ENCODE data around the gene KCTD18.

The KCTD18 gene

DNA sequence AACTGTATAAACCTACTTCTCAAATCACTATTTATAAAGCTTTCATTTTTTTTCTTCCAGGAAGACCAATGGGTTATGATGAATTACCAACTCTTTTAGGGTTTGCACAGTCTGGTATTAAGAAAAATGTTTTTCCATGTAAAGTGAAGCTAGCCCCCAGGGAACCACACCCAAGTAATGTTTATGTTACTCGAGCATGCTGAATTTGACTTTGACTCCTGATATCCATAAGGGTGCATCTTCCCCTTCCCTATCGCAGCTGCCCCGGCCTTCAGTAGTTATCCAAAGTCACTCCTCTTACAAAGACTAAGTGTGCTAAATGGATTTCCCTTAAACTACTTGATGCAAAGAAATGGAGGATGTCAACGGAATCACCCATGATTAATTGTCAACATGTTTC lies 21.7 kb downstream of the KCTD18 start:
- intact Hi-C loops (cut with DNase I; ENCODE audit: low total_unique reads), result no loop called here
- no peaks in the 10 kb centered on the region for H3K4me1 ChIP-seq

DNA sequence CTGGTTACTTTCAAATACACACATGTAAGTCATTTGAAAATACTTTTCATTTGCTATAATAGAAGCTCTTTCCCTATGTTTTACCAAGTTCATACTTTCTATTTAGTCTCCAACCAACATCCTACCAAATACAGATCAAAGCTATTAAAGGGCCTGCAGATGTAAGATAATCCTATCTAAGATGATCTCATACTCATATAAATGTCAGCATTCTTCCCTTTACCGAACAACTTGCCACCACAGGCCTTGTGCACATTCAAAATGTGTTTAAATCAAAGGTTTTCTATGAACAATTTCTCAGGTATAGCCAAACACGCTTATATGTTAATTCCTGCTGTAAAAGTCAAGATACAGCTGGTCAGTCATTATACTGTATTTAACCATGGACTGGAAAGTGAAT lies 23.3 kb downstream of the KCTD18 start:
- H3K4me1 ChIP-seq, result no peaks in the 10 kb centered on the region
- TF ChIP-seq, protein P1, sequence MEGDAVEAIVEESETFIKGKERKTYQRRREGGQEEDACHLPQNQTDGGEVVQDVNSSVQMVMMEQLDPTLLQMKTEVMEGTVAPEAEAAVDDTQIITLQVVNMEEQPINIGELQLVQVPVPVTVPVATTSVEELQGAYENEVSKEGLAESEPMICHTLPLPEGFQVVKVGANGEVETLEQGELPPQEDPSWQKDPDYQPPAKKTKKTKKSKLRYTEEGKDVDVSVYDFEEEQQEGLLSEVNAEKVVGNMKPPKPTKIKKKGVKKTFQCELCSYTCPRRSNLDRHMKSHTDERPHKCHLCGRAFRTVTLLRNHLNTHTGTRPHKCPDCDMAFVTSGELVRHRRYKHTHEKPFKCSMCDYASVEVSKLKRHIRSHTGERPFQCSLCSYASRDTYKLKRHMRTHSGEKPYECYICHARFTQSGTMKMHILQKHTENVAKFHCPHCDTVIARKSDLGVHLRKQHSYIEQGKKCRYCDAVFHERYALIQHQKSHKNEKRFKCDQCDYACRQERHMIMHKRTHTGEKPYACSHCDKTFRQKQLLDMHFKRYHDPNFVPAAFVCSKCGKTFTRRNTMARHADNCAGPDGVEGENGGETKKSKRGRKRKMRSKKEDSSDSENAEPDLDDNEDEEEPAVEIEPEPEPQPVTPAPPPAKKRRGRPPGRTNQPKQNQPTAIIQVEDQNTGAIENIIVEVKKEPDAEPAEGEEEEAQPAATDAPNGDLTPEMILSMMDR (IDR thresholded peaks at IDR 0.05), result no peak
- peaks cover 22 to 30% (median 22%) of the 10 kb centered on the region in 3 donors for H3K36me3 ChIP-seq
- H3K4me3 ChIP-seq, result no peak overlapping the region
- H3K9me3 ChIP-seq, result no peaks in the 10 kb centered on the region
- DNase-seq, result no peak
- no peak overlapping the region for H3K27ac ChIP-seq
- no peaks in the 10 kb centered on the region for H3K27me3 ChIP-seq
- intact Hi-C loops (cut with DNase I; ENCODE audit: low total_unique reads), result no loop called here

More for the DNA sequence above, 21.7 kb downstream of the KCTD18 start:
- Histone ChIP-seq H3K27me3 (no peaks in the 10 kb centered on the region), H3K4me3 (no peak overlapping the region), H3K9me3 (no peaks in the 10 kb centered on the region), H3K36me3 (peaks cover 28 to 46% (median 38%) of the 10 kb centered on the region in 3 donors), H3K27ac (no peak overlapping the region)
- DNase-seq, result no peak
- TF ChIP-seq, protein P1 (IDR thresholded peaks at IDR 0.05), result no peak

DNA sequence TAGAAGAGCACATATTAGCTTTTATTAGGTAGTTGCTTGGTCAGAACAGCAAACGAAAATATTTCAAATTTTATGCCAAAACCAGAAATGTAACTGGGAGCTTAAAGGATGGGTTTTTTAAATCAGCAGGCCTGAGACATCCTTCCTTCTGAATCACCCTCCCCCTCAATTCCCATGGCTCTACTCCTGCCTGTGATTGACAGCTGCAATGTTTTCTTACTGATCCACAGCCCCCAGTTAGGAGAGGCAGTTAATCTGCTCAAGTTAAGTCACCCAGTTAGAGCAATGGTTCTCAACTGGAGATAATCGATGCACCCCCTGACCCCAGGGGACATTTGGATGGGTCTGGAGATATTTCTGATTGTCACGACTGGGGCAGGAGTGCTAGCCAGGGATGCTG lies 24.9 kb downstream of the KCTD18 start:
- intact Hi-C loops (cut with DNase I; ENCODE audit: low total_unique reads), result no loop called here
- no peaks in the 10 kb centered on the region for H3K27me3 ChIP-seq
- TF ChIP-seq, protein P1 (IDR thresholded peaks at IDR 0.05), result no peak
- H3K36me3 ChIP-seq, result peaks cover 7 to 15% (median 9%) of the 10 kb centered on the region in 3 donors
- H3K4me3 ChIP-seq, result no peak overlapping the region
- no peak for DNase-seq
- H3K4me1 ChIP-seq, result no peaks in the 10 kb centered on the region
- no peak overlapping the region for H3K27ac ChIP-seq
- H3K9me3 ChIP-seq, result no peaks in the 10 kb centered on the region

DNA sequence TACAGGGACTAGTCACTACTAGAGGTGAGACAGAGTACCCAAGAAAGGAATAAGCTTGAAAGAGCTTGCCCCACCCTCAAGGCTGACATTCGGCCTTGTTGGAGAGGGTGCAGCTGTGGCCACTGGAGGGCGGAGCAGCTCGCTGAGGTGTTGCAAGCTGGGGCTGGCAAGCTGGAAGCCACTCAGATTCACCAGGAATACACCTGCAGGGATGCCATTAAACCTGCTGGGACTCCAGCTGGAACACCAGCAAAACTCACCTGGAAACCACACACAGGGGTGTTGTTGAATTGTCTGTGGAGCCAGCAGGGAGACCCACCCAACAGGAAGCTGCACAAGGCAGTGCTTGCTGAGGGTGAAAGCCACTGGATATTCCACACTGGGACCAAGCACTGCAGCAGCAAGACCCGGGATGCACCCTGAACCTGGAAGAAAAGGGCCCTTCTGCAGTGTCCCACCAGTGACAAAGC lies 26.1 kb downstream of the KCTD18 start:
- intact Hi-C loops (cut with DNase I; ENCODE audit: low total_unique reads), result no loop called here
- Histone ChIP-seq H3K27me3 (no peaks in the 10 kb centered on the region), H3K4me1 (no peaks in the 10 kb centered on the region), H3K36me3 (peaks cover 0 to 19% (median 1%) of the 10 kb centered on the region in 3 donors), H3K27ac (no peak overlapping the region), H3K4me3 (no peak overlapping the region), H3K9me3 (no peaks in the 10 kb centered on the region)
- TF ChIP-seq, protein P1 (IDR thresholded peaks at IDR 0.05), result no peak
- no peak for DNase-seq

DNA sequence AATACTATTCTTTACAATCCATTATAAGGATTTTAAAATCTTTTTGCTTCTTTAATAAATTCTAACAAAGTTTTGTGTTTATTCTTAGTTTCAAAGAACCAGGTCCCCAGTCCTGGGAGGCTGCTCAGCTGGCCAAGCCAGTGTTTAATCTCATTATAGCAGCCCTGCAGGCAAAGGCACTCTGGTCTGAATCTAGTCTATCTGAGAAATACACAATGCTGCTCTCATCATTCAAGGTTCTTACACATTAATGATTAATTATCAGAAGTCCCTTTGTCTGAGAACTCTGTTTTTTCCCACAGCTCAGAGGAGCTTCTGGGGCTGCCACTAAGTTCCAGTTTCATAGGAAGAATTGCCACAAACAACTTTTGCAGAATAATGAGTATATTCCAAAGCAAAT lies 27.7 kb downstream of the KCTD18 start:
- Histone ChIP-seq H3K4me1 (no peaks in the 10 kb centered on the region), H3K27ac (no peak overlapping the region), H3K27me3 (no peaks in the 10 kb centered on the region), H3K4me3 (no peak overlapping the region), H3K9me3 (no peaks in the 10 kb centered on the region), H3K36me3 (peaks cover 0 to 27% (median 4%) of the 10 kb centered on the region in 3 donors)
- no peak for DNase-seq
- TF ChIP-seq, protein P1 (IDR thresholded peaks at IDR 0.05), result no peak
- intact Hi-C loops (cut with DNase I; ENCODE audit: low total_unique reads), result no loop called here
